Measurements from ENCODE around the gene DOK3.
A peak's percentile ranks its signal among the peaks of the same experiment; 100 is the strongest.

Gene DOK3

DNA sequence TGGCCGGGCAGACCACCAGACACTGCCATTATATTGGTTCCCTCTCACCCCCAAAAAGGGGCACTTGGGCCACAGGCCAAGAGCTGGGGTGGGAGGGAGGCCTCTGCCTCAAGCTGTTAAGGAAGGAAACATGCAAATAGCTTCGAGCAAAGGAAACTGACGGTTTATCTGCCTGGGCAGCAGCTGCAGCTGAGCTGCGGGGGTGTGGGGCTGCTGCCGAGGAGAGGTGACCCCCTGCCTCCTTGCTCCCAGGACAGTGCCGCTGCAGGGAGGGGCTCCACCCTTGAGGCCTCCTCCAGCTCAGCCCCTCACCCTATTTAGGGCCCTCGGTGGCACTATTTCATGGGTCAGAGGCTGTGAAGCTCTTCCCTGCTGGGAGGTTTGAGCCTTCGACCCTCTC lies 789 bp downstream of the DOK3 start:
- no peaks in the 10 kb centered on the region for H3F3A ChIP-seq (ENCODE audit: insufficient read depth, low read length)
- no peaks in the 10 kb centered on the region for H3K79me2 ChIP-seq (ENCODE audit: insufficient read depth, low read length)
- peak overlapping the region; percentile 78 for H3K4me3 ChIP-seq (ENCODE audit: low read depth, low read length, poor library complexity, severe bottlenecking)
- H3K27me3 ChIP-seq (ENCODE audit: insufficient read depth, low read length): no peaks in the 10 kb centered on the region
- H4K20me1 ChIP-seq (ENCODE audit: insufficient read depth, low read length): no peaks in the 10 kb centered on the region
- H3K27ac ChIP-seq (ENCODE audit: low read depth, low read length, poor library complexity, severe bottlenecking): peak overlapping the region; percentile 99
- H2AFZ ChIP-seq (ENCODE audit: low read length): no peak overlapping the region
- peak overlapping the region; percentile 94 for H3K4me2 ChIP-seq (ENCODE audit: low read length)
- TF ChIP-seq, protein P1, sequence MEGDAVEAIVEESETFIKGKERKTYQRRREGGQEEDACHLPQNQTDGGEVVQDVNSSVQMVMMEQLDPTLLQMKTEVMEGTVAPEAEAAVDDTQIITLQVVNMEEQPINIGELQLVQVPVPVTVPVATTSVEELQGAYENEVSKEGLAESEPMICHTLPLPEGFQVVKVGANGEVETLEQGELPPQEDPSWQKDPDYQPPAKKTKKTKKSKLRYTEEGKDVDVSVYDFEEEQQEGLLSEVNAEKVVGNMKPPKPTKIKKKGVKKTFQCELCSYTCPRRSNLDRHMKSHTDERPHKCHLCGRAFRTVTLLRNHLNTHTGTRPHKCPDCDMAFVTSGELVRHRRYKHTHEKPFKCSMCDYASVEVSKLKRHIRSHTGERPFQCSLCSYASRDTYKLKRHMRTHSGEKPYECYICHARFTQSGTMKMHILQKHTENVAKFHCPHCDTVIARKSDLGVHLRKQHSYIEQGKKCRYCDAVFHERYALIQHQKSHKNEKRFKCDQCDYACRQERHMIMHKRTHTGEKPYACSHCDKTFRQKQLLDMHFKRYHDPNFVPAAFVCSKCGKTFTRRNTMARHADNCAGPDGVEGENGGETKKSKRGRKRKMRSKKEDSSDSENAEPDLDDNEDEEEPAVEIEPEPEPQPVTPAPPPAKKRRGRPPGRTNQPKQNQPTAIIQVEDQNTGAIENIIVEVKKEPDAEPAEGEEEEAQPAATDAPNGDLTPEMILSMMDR (IDR thresholded peaks at IDR 0.05; ENCODE audit: low read length): no peak
- TF ChIP-seq EZH2 (IDR thresholded peaks at IDR 0.05; ENCODE audit: borderline replicate concordance, low read length): no peak
- H3K36me3 ChIP-seq (ENCODE audit: insufficient read depth, low read length): peaks cover 64% of the 10 kb centered on the region
- peaks cover 65% of the 10 kb centered on the region for H3K4me1 ChIP-seq (ENCODE audit: insufficient read depth, low read length, severe bottlenecking)
- no peaks in the 10 kb centered on the region for H3K9me3 ChIP-seq (ENCODE audit: low read length)
- no peaks in the 10 kb centered on the region for H3K9me2 ChIP-seq (ENCODE audit: low read depth, low read length)
- H3K9ac ChIP-seq (ENCODE audit: low read length): peak overlapping the region; percentile 98

GRCh38 chr5:177508221-177508611 lies 1.4 kb downstream of the DOK3 start:
- peaks cover 71% of the 10 kb centered on the region for H3K4me1 ChIP-seq (ENCODE audit: insufficient read depth, low read length, severe bottlenecking)
- peak overlapping the region; percentile 99 for H3K27ac ChIP-seq (ENCODE audit: low read depth, low read length, poor library complexity, severe bottlenecking)
- peak overlapping the region; percentile 94 for H3K4me2 ChIP-seq (ENCODE audit: low read length)
- no peak overlapping the region for H2AFZ ChIP-seq (ENCODE audit: low read length)
- peak overlapping the region; percentile 78 for H3K4me3 ChIP-seq (ENCODE audit: low read depth, low read length, poor library complexity, severe bottlenecking)
- H4K20me1 ChIP-seq (ENCODE audit: insufficient read depth, low read length): no peaks in the 10 kb centered on the region
- H3K9me2 ChIP-seq (ENCODE audit: low read depth, low read length): no peaks in the 10 kb centered on the region
- H3K9ac ChIP-seq (ENCODE audit: low read length): peak overlapping the region; percentile 98
- H3K79me2 ChIP-seq (ENCODE audit: insufficient read depth, low read length): no peaks in the 10 kb centered on the region
- H3F3A ChIP-seq (ENCODE audit: insufficient read depth, low read length): no peaks in the 10 kb centered on the region
- peaks cover 64% of the 10 kb centered on the region for H3K36me3 ChIP-seq (ENCODE audit: insufficient read depth, low read length)
- H3K27me3 ChIP-seq (ENCODE audit: insufficient read depth, low read length): no peaks in the 10 kb centered on the region
- TF ChIP-seq EZH2 (IDR thresholded peaks at IDR 0.05; ENCODE audit: borderline replicate concordance, low read length): no peak
- TF ChIP-seq, protein P1 (IDR thresholded peaks at IDR 0.05; ENCODE audit: low read length): no peak
- no peaks in the 10 kb centered on the region for H3K9me3 ChIP-seq (ENCODE audit: low read length)

DNA sequence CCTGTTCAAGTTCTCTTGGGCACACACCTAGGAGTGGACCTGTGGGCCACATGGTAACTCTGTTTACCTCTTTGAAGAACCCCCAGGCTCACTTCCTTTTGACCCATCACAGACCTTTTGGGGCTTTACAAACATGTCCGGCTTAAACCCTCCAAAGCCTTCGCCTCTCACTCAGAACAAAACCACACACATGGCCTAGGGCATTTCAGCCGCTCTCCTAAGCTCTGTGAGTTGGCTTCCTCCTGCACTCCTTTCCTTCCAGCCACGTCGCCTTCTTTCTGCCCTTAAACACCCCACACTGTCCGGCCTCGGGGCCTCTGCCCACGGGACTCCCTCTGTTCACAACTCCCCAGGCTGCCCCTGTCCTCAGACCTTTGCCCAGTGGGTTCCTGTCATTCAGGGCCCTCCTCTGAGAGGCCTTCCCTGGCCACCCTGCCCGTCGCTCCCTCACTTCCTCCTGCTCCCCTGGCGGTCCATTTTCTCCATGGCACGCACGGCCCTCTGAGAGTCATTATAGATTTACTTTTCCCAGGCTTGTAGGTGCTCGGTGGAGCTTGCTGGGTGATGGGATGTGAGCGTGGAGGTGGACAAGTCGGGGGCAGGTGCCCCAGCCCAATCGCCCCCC lies 1.9 kb downstream of the DOK3 start:
- Histone ChIP-seq H3K36me3 (ENCODE audit: insufficient read depth, low read length) (peaks cover 64% of the 10 kb centered on the region), H3K27me3 (ENCODE audit: insufficient read depth, low read length) (no peaks in the 10 kb centered on the region), H3K27ac (ENCODE audit: low read depth, low read length, poor library complexity, severe bottlenecking) (peak overlapping the region; percentile 99), H3K4me2 (ENCODE audit: low read length) (peak overlapping the region; percentile 94), H3K9ac (ENCODE audit: low read length) (peak overlapping the region; percentile 98), H2AFZ (ENCODE audit: low read length) (no peak overlapping the region), H3K9me2 (ENCODE audit: low read depth, low read length) (no peaks in the 10 kb centered on the region), H3K4me3 (ENCODE audit: low read depth, low read length, poor library complexity, severe bottlenecking) (peak overlapping the region; percentile 78), H4K20me1 (ENCODE audit: insufficient read depth, low read length) (no peaks in the 10 kb centered on the region), H3K9me3 (ENCODE audit: low read length) (no peaks in the 10 kb centered on the region), H3K4me1 (ENCODE audit: insufficient read depth, low read length, severe bottlenecking) (peaks cover 76% of the 10 kb centered on the region), H3K79me2 (ENCODE audit: insufficient read depth, low read length) (no peaks in the 10 kb centered on the region), H3F3A (ENCODE audit: insufficient read depth, low read length) (no peaks in the 10 kb centered on the region)
- TF ChIP-seq, protein P1 (IDR thresholded peaks at IDR 0.05; ENCODE audit: low read length): no peak; the same call in 1 of the 2 replicates
- TF ChIP-seq EZH2 (IDR thresholded peaks at IDR 0.05; ENCODE audit: borderline replicate concordance, low read length): no peak

All from OCI-LY1 (cell line).